ENCODE data around the gene LMTK2.

LMTK2 gene

DNA sequence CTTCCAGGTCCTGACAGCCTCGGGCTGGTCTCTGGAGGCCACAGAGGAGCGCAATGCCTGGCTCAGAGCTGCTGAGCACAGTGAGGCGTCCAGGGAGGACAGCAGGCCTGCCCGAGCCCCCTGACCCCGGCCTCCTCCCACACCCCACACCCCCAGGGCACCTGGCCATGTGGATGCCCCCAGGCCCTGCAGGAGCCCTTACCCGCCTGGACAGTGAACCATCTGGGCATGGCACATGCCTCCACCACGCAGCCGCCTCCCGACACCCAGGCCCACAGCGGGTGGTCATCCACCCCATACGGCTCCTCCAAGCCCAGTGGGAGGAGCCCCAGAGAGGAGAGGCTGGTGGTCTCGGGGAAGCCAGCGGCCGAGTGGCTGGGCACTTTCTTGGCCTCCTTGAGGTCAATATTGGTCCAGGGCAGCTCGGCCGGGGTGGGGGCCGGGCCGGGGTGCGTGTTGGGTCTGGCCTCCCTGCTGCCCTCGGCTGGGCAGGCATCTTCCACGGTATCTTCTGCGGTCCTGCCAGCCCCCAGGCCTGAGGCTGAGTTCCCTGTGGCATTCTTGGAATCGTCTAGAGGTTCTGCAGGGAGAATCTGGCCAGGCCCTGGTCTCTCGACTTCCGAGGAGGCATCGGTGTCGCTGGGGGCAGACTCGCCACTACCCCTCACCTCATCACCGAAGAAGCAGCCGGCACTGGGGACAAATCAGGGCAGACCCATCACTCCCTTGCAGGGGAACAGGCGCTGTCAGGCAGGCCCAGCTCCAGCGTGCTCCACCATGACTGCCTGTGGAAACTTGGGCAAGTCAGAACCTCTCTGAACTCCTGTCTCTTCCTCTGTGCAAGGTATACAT lies 126.8 kb downstream of the LMTK2 start:
- no peak for DNase-seq (ENCODE audit: low read depth)
- TF ChIP-seq, protein P1, sequence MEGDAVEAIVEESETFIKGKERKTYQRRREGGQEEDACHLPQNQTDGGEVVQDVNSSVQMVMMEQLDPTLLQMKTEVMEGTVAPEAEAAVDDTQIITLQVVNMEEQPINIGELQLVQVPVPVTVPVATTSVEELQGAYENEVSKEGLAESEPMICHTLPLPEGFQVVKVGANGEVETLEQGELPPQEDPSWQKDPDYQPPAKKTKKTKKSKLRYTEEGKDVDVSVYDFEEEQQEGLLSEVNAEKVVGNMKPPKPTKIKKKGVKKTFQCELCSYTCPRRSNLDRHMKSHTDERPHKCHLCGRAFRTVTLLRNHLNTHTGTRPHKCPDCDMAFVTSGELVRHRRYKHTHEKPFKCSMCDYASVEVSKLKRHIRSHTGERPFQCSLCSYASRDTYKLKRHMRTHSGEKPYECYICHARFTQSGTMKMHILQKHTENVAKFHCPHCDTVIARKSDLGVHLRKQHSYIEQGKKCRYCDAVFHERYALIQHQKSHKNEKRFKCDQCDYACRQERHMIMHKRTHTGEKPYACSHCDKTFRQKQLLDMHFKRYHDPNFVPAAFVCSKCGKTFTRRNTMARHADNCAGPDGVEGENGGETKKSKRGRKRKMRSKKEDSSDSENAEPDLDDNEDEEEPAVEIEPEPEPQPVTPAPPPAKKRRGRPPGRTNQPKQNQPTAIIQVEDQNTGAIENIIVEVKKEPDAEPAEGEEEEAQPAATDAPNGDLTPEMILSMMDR (IDR thresholded peaks at IDR 0.05; ENCODE audit: control insufficient read depth, extremely low read depth, insufficient read depth), result no peak
- no peak overlapping the region for H3K4me3 ChIP-seq (ENCODE audit: low read depth, low read length)

DNA sequence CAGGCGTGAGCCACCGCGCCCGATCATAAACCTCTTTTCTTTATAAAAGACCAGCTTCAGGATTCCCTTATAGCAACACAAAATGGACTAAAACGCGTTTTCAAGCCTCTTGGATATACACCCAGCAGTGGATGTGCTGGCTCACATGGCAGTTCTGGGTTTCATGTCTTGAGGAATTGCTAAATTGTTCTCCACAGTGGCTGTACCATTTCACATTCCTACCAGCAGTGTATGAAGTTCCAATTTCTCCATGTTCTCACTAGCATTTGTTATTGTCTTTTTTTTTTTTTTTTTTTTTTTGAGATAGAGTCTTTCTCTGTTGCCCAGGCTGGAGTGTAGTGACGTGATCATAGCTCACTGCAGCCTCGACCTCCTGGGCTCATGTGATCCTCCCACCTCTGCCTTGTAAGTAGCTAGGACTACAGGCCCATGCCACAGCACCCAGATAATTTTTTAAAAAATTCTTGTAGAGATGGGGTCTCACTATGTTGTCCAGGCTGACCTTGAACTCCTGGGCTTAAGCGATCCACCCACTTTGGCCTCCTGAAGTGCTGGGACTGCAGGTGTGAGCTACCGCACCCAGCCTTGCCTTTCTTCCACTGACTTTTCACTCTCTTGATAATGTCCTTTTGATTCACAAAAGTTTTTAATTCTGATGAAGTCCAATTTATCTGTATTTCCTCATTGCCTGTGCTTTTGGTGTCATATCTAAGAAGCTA lies 127.9 kb downstream of the LMTK2 start:
- H3K4me3 ChIP-seq (ENCODE audit: low read depth, low read length), result no peak overlapping the region
- TF ChIP-seq, protein P1 (IDR thresholded peaks at IDR 0.05; ENCODE audit: control insufficient read depth, extremely low read depth, insufficient read depth), result no peak
- no peak for DNase-seq (ENCODE audit: low read depth)

DNA sequence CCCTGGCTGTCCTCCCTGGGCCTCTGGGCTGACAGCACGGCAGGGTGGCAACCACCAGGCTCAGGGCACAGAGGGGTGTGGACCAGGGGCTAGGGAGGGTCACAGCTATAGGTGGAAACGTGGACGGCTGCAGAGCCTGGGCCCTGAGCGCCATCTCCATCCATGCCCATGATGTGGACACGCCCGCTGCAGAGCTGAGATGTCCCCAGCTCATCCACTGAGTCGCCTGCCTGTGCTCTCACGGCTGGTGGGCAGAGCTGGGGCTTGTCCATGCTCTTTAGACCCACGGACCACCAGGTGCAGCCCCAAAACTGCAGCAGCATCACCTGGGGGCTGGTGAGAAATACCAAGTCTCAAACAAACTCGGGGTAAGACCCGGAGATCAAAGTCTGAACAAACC lies 129.2 kb downstream of the LMTK2 start:
- DNase-seq (ENCODE audit: low read depth), result no peak
- TF ChIP-seq, protein P1 (IDR thresholded peaks at IDR 0.05; ENCODE audit: control insufficient read depth, extremely low read depth, insufficient read depth), result no peak
- no peak overlapping the region for H3K4me3 ChIP-seq (ENCODE audit: low read depth, low read length)

DNA sequence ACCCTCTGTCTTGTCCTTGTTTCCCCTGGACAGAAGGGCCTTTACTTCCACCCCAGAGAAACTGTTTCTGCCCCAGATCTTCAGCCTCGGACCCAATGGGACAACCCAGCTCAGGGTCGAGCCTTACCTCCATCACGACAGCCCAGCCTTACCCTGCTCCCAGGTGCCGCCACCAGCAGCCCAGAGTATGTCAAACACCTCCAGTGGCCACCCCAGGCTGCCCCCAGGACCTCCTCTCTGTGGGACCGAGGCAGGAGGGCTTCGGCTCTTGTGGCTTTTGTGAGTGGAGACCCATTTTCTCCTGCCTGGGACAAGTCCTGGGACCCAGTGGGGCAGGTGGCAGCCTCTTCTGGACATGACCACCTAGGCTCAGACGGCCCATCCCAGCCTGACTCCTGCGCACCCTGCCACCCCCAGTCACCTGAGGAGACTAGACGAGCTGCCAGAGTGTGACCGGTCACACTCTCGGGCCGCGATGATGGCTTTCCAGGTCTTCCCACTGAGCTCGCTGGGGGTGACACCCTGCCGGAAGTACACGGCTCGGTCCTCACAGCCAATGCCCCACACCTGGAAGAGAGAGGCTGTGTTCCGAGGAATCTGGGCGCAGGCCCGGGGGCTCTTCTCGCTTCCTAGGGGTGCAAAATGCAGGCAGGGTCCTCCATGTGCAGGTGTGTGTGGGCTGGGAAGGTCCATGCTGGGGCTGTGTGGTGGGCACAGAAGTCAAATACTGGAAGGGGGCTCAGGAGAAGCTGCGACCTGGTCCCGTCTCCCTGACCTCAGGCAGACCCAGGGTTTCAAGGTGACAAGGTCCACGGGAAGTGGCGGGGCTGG lies 129.9 kb downstream of the LMTK2 start:
- TF ChIP-seq, protein P1 (IDR thresholded peaks at IDR 0.05; ENCODE audit: control insufficient read depth, extremely low read depth, insufficient read depth), result no peak
- no peak overlapping the region for H3K4me3 ChIP-seq (ENCODE audit: low read depth, low read length)
- no peak for DNase-seq (ENCODE audit: low read depth)

DNA sequence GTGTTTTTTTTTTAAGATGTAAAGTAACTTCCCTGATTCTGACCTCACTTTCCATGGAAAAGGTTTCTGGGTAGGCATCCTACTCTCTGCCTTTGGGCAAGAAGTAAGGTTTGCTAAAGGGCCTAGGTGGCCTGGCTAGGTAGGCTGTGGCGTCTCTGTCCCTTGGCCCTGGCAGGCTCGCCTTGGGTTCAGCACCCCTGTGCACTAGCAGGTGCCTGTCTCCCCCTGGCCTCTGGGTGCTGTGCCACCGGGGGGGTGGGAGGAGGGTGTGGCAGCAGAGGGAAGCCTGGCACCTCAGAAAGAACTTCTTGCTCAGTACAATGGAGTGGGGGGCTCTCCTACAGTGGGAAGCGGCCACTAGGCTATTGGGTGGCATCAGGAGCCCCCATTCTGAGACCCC lies 131.4 kb downstream of the LMTK2 start:
- TF ChIP-seq, protein P1 (IDR thresholded peaks at IDR 0.05; ENCODE audit: control insufficient read depth, extremely low read depth, insufficient read depth), result no peak
- DNase-seq (ENCODE audit: low read depth), result no peak
- no peak overlapping the region for H3K4me3 ChIP-seq (ENCODE audit: low read depth, low read length)

DNA sequence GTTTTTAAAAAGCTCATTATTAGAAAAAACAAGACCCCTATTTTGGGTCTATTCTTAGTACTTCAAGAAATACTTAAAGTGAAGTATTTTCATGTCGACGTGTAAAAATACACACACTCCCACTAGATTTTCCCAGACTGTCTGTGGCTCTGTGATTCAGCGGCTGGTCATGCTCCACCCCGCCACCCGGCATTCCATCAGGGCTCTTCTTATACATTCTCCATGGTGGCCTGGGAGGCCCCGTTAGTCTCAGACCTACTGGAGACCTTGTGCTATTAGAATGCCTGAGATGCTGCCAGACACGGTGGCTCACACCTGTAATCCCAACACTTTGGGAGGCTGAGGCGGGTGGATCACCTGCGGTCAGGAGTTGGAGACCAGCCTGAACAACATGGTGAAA lies 132.3 kb downstream of the LMTK2 start:
- no peak overlapping the region for H3K4me3 ChIP-seq (ENCODE audit: low read depth, low read length)
- no peak for DNase-seq (ENCODE audit: low read depth)
- TF ChIP-seq, protein P1 (IDR thresholded peaks at IDR 0.05; ENCODE audit: control insufficient read depth, extremely low read depth, insufficient read depth), result no peak
